Stimulated activated effector memory CD8-positive, alpha-beta T cell treated with anti-CD3 and anti-CD28 coated beads, Interleukin-12 subunit alpha, Interleukin-12 subunit beta, amount 100 ng/mL, for 72 hours (primary cell): ENCODE results near the gene YEATS2.
"Not testable (repeated sequence)": the region's sequence is repeated elsewhere in the genome, so short reads cannot be mapped to it uniquely, and the experiment has no call there.

Experiments used
- ATAC-seq: fragments of 150-1000 bp; cut with Tn5 transposase; 2 replicates; pipeline ENCODE4 v1.10.0; 2021
- DNase-seq, 2 donors: peaks; one replicate each; pipeline ENCODE4 v3.0.0; 2021 to 2022; ENCODE audit warnings: low spot score in 2 of 2
- H3K27ac Mint-ChIP-seq: one replicate; pipeline ENCODE4 v1.8.0; 2022; ENCODE audit warnings: mild to moderate bottlenecking, mixed read lengths
- H3K36me3 Mint-ChIP-seq: one replicate; pipeline ENCODE4 v1.8.0; 2022; ENCODE audit warnings: mild to moderate bottlenecking, mixed read lengths
- H3K4me1 Mint-ChIP-seq: one replicate; pipeline ENCODE4 v1.8.0; 2022; ENCODE audit warnings: mixed read lengths
- H3K4me3 Mint-ChIP-seq: one replicate; pipeline ENCODE4 v1.8.0; 2022; ENCODE audit warnings: mild to moderate bottlenecking, mixed read lengths
- H3K9me3 Mint-ChIP-seq: one replicate; pipeline ENCODE4 v1.8.0; 2022; ENCODE audit warnings: mixed read lengths

The YEATS2 gene

DNA sequence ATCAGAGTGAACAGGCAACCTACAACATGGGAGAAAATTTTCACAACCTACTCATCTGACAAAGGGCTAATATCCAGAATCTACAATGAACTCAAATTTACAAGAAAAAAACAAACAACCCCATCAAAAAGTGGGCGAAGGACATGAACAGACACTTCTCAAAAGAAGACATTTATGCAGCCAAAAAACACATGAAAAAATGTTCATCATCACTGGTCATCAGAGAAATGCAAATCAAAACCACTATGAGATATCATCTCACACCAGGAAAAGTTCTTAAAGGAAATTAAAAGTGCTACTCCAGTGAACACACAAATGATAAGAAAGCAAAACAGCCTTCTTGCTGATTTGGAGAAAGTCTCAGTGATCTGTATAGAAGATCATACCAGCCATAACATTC, 42.6 kb downstream of the YEATS2 start:
- not testable (repeated sequence) for H3K9me3 Mint-ChIP-seq, DNase-seq, H3K4me1 Mint-ChIP-seq, H3K27ac Mint-ChIP-seq, ATAC-seq, H3K4me3 Mint-ChIP-seq
- peaks cover 82% of the 10 kb centered on the region for H3K36me3 Mint-ChIP-seq

DNA sequence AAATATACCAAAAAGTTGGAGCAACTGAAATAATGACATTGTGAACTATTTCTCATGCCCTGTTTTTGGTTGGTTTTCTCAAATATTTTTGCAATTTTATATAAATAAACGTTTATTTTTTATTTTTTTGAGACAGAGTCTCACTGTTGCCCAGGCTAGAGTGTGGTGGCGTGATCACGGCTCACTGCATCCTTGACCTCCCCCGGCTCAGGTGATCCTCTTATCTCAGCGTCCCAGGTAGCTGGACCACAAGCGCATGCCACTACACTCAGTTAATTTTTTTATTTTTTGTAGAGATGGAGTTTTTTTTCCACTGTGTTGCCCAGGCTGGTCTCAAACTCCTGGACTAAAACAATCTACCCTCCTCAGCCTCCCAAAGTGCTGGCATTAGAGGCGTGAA, 45.6 kb downstream of the YEATS2 start:
- Mint-ChIP-seq H3K4me3 (no peak overlapping the region), H3K27ac (no peak overlapping the region), H3K36me3 (peaks cover 82% of the 10 kb centered on the region), H3K4me1 (no peaks in the 10 kb centered on the region), H3K9me3 (no peaks in the 10 kb centered on the region)
- no peak for ATAC-seq
- DNase-seq, result no peak

DNA sequence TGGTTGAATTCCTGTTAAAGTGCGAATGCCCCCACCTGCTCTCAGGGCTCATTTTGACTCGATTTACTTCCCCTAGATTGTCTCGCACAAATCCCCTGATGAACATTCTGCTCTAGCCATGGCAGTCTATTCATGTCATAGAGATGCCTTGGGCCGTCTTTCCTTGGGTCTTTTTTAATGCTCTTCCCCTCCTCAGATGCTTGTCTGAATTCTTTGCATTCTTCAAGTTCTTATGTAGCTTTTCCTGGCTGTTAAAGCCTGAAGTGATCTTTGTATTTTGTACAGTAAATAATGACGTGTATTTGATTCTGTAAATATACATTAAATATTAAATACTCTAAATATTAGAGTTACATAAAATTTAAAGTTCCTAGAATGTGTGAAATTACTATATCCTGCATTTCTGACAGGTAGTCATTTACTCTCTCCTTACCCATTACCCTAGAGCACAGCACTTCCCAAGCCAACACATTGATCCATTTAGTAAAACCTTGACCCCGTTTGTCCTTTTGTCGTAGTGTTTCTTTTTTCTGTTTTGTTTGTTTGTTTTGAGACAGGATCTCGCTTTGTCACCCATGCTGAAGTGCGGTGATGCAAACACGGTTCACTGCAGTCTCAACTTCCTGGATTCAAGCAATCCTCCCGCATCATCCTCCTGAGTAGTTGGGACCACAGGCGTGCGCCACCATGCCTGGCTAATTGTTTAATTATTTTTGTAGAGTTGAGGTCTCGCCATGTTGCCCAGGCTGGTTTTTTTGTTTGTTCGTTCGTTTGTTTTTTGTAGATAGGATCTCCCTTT, 47.9 kb downstream of the YEATS2 start:
- no peak for DNase-seq
- Mint-ChIP-seq H3K4me1 (no peaks in the 10 kb centered on the region), H3K27ac (no peak overlapping the region), H3K9me3 (no peaks in the 10 kb centered on the region), H3K36me3 (peaks cover 99% of the 10 kb centered on the region), H3K4me3 (no peak overlapping the region)
- no peak for ATAC-seq

DNA sequence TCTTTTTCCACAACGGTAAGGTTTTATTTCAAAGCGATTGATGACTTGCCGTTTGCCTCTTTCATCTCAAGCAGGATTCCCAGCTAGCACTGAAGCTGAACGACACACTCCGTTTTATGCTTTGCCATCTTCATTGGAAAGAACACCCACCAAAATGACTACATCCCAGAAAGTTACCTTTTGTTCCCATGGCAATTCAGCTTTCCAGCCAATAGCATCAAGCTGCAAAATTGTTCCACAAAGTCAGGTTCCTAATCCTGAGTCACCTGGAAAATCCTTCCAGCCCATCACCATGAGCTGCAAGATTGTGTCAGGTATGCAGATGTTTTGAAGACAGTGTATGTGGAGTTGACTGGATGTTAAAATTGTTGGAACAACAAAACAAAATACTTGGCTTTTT, 56.5 kb downstream of the YEATS2 start:
- H3K9me3 Mint-ChIP-seq, result no peaks in the 10 kb centered on the region
- no peak for ATAC-seq
- H3K4me1 Mint-ChIP-seq, result no peaks in the 10 kb centered on the region
- no peak overlapping the region for H3K4me3 Mint-ChIP-seq
- DNase-seq, result no peak
- H3K36me3 Mint-ChIP-seq, result peaks cover 100% of the 10 kb centered on the region
- H3K27ac Mint-ChIP-seq, result no peak overlapping the region

DNA sequence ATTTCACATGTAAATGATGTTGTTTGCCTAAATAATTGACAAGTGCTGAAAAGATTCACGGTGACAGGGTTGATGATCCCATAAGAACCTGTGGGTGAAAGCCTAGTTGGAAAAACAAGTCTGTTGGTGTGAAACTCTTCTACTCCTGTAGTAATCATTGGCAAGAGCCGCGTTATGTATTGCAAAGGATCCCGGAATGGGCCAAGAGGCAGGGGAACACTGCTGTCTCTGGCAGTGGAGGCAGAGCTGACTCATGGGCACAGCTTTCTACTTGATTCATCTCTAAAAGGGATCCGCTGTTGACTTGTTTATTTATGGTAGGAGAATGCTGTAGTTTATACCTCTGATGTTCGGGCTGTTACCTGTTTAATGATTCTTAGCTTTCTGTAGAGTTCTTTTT, 64.7 kb downstream of the YEATS2 start:
- Mint-ChIP-seq H3K4me3 (no peak overlapping the region), H3K9me3 (no peaks in the 10 kb centered on the region), H3K27ac (no peak overlapping the region), H3K36me3 (peaks cover 97% of the 10 kb centered on the region), H3K4me1 (peaks cover 15% of the 10 kb centered on the region)
- DNase-seq, result no peak
- no peak for ATAC-seq

DNA sequence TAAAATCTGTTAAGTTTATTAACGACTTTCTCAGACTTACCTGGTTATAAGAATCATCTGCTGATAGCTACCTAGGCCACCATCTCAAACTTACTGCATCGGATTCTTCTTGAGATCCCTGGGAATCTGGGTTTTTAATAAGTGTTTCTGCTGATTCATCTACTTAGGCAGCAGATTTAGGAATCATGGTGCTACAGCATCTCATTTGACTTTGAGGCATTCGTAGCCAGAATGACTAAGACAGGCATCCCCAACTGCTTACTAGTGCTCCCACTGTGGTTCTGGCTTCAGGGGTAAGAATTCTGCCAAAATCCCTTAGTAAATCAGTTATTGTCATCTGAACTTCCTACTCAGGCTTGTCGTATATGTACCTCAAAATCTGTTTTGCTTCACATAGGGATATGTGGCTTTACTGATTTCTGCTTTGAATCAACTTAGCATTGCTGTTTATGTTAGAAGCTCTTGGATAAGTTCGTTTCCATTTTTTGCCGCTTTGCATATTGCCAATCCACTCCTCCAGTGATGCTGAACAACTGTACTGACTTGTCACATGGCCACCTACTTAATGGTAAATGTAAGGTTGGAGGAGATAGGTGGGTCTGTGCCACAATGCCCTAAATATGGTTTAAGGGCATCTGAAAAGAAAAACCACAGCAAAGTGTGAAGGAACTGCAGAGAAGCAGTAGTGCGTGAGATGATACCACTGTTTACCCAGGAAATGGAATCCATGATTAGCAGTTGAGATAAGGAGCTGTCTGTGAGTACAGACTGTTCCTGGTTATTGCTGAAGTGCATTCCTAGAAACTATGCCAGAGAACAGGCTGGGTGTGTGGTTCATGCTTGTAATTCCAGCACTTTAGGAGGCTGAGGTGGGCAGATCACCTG, 67.5 kb downstream of the YEATS2 start:
- ATAC-seq (no peak), DNase-seq (no peak)
- peaks cover 96% of the 10 kb centered on the region for H3K36me3 Mint-ChIP-seq
- peak overlapping the region; percentile 54 for H3K27ac Mint-ChIP-seq
- no peaks in the 10 kb centered on the region for H3K9me3 Mint-ChIP-seq
- H3K4me3 Mint-ChIP-seq, result no peak overlapping the region
- peaks cover 15% of the 10 kb centered on the region for H3K4me1 Mint-ChIP-seq

DNA sequence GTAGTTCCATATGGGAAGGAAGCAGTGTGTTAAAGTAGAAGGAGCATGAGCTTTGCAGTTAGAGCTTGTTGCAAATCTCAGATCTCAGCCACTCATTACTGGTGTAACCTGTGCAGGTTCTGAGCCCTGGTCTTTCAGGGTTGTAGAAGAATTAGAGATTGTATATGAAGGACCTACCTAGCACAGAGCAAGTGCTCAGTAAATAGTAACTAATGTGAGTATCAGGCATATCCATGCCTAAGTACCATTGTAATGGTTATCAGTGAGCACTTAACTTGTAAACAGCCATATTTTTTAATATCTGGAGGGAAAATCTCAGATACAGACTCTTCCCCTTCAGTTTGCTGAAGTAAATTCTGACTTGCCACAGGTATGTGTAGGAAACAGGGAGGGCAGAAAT, 68.5 kb downstream of the YEATS2 start:
- no peaks in the 10 kb centered on the region for H3K9me3 Mint-ChIP-seq
- H3K36me3 Mint-ChIP-seq, result peaks cover 96% of the 10 kb centered on the region
- H3K27ac Mint-ChIP-seq, result peak overlapping the region; percentile 54
- H3K4me1 Mint-ChIP-seq, result peaks cover 15% of the 10 kb centered on the region
- ATAC-seq (no peak), DNase-seq (no peak)
- H3K4me3 Mint-ChIP-seq, result no peak overlapping the region

DNA sequence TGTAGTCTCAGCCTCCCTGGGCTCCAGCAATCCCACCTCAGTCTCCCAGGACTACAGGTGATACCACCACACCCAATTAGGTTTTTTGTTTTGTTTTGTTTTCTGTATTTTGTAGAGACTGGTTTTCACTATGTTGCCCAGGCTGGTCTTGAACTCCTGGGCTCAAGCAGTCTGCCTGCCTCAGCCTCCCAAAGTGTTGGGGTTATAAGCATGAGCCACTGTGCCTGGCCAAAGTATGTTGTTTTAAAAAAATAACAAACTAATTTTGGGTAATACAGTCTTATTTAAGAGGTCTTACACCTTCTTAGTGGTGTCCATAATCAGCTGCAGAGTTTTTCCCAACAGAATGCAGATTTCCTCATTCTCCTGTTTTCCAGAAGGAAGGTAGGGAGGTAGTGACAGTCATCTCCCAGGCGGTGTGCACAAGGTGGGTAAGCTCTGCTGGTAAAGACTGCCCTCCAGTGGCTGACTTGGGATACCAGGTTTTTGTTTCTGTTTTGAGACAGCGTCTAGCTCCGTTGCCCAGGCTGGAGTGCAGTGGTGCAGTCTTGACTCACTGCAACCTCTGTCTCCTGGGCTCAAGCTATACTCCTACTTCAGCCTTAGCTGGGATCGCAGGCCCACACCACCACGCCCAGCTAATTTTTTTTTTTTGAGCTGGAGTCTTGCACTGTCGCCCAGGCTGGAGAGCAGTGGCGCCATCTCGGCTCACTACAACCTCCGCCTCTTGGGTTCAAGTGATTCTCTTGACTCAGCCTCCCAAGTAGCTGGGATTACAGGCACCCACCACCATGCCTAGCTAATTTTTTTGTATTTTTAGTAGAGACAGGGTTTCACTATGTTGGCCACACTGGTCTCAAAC, 69.4 kb downstream of the YEATS2 start:
- Mint-ChIP-seq H3K36me3 (peaks cover 96% of the 10 kb centered on the region), H3K4me1 (peaks cover 15% of the 10 kb centered on the region), H3K27ac (peak overlapping the region; percentile 54), H3K9me3 (no peaks in the 10 kb centered on the region), H3K4me3 (no peak overlapping the region)
- ATAC-seq (peak; percentile 91), DNase-seq (peak; percentile 50 to 77)

DNA sequence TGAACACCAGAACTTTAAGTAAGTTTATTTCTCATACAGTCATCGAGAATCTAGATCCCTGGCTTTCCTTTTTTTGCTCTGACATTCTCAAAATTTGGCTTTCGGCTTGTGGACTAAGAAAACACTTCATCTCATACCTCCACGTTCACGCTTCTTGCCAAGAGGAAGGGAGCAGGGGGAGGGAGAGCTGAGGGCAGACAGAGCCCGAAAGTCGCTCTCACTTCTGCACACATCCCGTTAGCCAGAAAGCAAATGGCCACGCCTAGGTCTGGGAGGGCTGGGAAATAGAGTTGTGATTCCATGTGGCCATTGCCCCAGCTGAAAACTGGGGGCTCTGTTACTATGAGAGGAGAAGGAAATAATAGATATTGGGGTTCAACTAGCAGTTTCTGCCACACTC, 70.5 kb downstream of the YEATS2 start:
- Mint-ChIP-seq H3K27ac (no peak overlapping the region), H3K36me3 (peaks cover 96% of the 10 kb centered on the region), H3K9me3 (no peaks in the 10 kb centered on the region), H3K4me1 (peaks cover 15% of the 10 kb centered on the region), H3K4me3 (no peak overlapping the region)
- no peak for DNase-seq
- no peak for ATAC-seq

DNA sequence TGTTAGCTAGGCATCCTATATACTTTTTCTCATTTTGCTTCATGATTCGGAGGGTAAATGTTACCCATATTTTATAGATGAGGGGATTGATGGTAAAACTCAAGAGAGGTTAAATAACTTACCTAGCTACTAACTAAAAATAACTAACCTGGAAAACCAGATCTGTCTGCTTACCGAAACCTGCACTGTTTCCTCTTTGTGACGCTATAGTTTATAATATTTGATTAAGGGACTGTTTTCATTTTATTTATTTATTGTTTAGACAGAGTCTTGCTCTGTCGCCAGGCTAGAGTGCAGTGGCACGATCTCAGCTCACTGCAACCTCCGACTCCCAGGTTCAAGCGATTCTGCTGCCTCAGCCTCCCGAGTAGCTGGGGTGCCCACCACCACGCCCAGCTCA, 71.9 kb downstream of the YEATS2 start:
- peaks cover 96% of the 10 kb centered on the region for H3K36me3 Mint-ChIP-seq

DNA sequence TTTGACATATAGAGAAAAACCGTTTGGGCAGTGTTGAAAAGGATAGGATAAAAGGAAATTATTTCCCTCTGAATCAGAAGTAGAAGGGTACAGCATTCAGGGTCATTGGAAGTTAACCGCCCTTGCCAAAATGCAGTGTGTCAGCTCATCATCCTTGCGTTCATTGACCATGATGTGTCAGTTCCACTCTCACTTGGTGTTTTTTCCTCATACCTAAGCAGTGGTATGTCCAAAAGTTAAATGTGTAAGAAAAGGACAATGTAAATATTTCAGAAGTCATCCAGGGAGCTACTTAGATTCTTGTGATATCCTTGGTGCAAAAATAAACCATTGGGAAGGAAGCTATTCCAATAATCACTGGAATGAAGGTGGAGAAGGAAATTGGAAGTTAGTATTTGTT, 77.0 kb downstream of the YEATS2 start:
- DNase-seq (no peak), ATAC-seq (no peak)
- H3K4me3 Mint-ChIP-seq, result no peak overlapping the region
- H3K4me1 Mint-ChIP-seq, result no peaks in the 10 kb centered on the region
- H3K27ac Mint-ChIP-seq, result peak overlapping the region; percentile 1
- peaks cover 98% of the 10 kb centered on the region for H3K36me3 Mint-ChIP-seq
- H3K9me3 Mint-ChIP-seq, result no peaks in the 10 kb centered on the region

More for the DNA sequence above, 71.9 kb downstream of the YEATS2 start:
- DNase-seq, result no peak
- no peak overlapping the region for H3K4me3 Mint-ChIP-seq
- ATAC-seq, result no peak
- peaks cover 15% of the 10 kb centered on the region for H3K4me1 Mint-ChIP-seq
- H3K27ac Mint-ChIP-seq, result no peak overlapping the region
- no peaks in the 10 kb centered on the region for H3K9me3 Mint-ChIP-seq

DNA sequence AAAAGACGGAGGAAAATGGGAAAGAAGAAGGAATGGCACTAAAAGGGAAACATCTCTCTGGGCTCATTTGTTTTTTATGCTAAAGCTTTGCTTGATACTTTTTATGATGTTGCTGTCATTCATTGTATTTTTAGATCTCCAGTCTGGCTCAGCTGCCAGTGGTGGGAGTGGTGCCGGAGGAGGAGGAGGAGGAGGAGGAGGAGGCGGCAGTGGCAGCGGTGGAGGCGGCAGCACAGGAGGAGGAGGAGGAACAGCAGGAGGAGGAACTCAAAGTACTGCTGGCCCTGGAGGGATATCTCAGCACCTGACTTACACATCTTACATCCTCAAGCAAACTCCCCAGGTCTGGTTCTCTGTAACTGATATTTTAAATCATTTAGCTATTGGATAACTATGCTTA, 78.2 kb downstream of the YEATS2 start:
- Mint-ChIP-seq H3K36me3 (peaks cover 100% of the 10 kb centered on the region), H3K4me1 (no peaks in the 10 kb centered on the region), H3K4me3 (no peak overlapping the region), H3K9me3 (no peaks in the 10 kb centered on the region), H3K27ac (no peak overlapping the region)
- no peak for DNase-seq
- no peak for ATAC-seq

DNA sequence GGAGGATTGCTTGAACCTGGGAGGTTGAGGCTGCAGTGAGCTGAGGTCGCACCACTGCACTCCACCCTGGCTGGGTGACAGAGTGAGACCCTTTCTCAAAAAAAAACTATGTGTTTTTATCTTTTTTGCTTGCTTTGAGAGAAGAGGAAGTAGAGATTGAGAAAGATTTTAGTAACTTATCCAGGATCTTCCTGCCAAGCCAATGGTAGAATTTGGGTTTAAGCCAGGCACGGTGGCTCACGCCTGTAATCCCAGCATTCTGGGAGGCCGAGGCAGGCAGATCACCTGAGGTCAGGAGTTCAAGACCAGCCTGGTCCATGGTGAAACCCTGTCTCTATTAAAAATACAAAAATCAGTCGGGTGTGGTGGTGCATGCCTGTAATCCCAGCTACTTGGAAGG, 78.9 kb downstream of the YEATS2 start:
- ATAC-seq, H3K4me3 Mint-ChIP-seq, H3K27ac Mint-ChIP-seq, DNase-seq, H3K4me1 Mint-ChIP-seq, H3K9me3 Mint-ChIP-seq: not testable (repeated sequence)
- peaks cover 100% of the 10 kb centered on the region for H3K36me3 Mint-ChIP-seq

DNA sequence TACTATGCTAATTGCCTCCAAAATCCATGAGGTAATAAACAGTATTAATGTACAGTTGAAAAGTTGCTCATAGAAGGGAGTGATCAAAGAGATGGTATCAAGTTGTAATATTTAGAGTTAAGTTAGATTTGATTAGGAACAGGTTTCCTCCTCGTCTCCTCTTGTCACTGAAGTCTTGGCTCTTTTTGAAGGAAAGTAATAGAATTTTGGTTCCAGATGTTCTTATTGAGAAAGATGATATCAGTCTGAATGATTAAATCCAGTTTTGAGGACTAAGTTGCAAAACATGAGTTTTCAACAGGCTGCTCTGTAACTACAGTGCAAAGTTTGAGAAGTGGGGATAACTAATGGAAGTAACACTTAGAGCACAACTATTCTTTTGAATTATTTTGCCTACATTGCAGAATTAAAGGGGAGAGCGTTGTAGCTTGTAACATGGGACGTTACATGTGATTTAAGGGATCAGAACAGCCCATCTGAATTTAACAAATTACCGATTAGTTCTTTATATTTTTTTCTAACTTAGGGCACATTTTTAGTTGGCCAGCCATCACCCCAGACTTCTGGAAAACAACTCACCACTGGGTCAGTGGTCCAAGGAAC, 79.5 kb downstream of the YEATS2 start:
- no peak for ATAC-seq

More for the DNA sequence above, 79.5 kb downstream of the YEATS2 start:
- Mint-ChIP-seq H3K27ac (no peak overlapping the region), H3K4me1 (no peaks in the 10 kb centered on the region), H3K4me3 (no peak overlapping the region), H3K36me3 (peaks cover 100% of the 10 kb centered on the region), H3K9me3 (no peaks in the 10 kb centered on the region)
- DNase-seq, result no peak
